HG03064 (cell line): Measurements from ENCODE around the gene B3GNT8.
"Not testable (repeated sequence)": the region's sequence is repeated elsewhere in the genome, so short reads cannot be mapped to it uniquely, and the experiment has no call there.

Experiments
- ATAC-seq: cut with Tn5 transposase; IDR thresholded peaks from one replicate; pipeline ENCODE4 v1.9.1; 2021; ENCODE audit warnings: low read depth; ENCODE audit not compliant: unreplicated experiment

The B3GNT8 gene

DNA sequence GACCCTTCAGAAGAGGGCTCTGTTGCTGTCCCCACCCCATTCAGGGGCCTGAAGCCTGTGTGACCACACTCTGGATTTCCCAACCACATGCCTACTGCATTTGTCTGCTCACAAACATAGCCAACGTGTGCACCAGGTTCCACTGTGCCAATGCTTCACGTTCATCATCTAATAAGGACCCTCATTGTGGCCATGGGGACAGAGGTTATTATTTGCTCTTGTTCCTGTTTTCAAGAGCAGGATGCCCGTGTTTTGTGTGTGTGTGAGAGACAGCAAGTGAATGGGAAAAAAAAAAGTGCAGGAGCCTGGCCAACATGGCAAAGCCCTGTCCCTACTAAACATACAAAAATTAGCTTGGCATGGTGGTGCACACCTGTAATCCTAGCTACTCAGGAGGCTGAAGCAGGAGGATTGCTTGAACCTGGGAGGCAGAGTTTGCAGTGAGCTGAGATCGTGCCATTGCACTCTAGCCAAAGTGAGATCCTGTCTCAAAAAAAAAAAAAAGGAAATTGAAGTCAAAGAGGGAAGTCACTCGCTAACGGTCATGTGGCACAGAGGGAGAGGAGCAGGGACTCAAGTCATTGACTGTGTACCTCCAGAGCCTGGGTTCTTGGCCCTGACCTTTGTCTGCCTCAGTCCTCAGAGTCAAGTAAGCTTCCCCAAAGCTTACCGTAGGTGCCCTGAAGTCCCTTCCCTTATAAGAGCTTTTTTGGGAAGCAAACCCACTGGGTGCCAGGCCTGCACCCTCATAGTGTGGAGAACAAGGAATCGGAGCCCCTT, 6.9 kb downstream of the B3GNT8 start:
- no peak for ATAC-seq

- no peak for ATAC-seq
Measured at GRCh38 chr19:41416194-41416674, 10.9 kb downstream of the B3GNT8 start.

- no peak for ATAC-seq
Measured at GRCh38 chr19:41415154-41415571, 12.0 kb downstream of the B3GNT8 start.

DNA sequence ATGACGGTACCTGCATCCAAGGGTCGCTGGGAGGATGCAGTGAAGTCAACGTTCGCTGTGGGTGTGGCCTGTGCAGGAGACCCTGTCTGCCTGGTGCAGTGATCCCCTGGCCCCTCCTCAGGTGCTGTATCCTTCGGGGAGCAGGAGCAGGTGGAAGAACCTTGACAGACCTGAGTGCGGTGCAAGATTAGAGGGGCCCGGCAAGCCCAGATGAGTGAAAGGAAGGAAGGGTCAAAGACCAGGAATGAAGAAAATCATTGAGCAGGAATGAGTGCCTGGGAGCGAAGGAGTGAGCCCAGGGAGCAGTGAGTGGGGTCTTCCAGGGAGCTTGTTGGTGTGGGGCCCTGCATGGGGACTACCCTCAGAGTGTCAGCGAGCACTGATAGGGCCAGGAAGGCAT, 12.7 kb downstream of the B3GNT8 start:
- ATAC-seq = no peak

DNA sequence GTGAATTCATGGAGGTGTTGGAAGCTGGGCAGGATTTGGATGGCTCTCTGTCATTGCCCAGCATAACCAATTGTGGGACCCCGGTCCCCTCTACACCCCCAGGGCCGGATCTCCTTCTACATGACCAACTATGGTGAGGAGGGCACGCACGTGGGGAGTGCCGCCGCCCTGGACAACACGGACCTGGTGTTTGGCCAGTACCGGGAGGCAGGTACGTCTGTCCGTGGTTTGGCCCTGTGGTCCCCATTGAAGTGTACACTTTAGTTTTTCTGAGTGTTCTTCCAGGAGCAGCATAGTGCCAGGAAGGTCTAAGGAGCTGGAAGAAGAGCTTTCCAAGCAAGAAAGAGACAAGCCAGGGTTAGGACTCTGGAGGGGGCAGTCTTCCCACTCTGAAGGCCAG, 13.2 kb downstream of the B3GNT8 start:
- no peak for ATAC-seq

DNA sequence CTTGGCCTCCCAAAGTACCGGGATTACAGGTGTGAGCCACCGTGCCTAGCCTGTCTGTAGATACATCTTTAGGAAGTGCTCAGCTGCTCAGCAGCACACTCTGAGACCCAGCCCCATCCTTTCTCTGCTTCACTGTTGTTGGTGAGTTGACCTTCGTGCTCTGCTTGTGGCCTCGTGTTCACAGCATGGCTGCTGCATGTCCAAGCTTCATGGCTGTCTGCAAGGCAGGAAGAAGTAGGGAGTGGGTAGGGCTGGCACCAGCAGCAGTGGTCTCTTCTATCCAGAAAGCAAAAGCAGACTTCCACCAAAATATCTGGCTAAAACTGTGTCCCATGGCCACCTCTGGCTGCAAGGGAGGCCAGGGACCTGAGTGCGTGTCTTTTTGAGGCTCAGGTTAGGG, 14.2 kb downstream of the B3GNT8 start:
- ATAC-seq = no peak

- ATAC-seq = no peak
Measured at GRCh38 chr19:41411968-41412265, 15.3 kb downstream of the B3GNT8 start.

GRCh38 chr19:41411100-41411967, 15.8 kb downstream of the B3GNT8 start:
- ATAC-seq = no peak

DNA sequence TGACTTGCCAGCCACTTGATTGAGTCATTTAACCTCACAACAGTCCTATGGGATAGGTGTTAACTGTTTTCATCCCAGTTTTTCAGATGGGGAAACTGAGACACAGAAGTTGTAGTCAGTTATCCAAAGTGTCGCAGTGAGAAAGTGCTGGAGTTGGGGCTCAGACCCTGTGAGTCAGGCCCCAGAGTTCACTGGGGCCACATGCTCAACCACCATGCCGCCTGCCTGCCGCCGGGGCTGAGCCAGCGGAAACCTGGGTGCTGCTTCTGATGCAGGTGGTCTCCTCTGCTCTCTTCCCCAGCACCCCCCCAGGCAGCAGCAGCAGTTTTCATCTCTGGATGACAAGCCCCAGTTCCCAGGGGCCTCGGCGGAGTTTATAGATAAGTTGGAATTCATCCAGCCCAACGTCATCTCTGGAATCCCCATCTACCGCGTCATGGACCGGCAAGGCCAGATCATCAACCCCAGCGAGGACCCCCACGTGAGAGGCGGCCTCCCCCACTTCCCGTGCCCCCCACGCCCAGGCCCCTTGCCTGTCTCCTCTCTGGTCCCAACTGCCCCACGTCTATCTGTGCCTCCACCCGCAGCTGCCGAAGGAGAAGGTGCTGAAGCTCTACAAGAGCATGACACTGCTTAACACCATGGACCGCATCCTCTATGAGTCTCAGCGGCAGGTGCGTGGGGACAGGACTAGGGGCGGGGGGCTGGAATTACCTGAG, 16.7 kb downstream of the B3GNT8 start:
- ATAC-seq = no peak

- ATAC-seq = no peak
Measured at GRCh38 chr19:41409288-41409687, 17.9 kb downstream of the B3GNT8 start.

- ATAC-seq = not testable (repeated sequence)
Measured at GRCh38 chr19:41408846-41409245, 18.3 kb downstream of the B3GNT8 start.

GRCh38 chr19:41408256-41408655, 18.9 kb downstream of the B3GNT8 start:
- ATAC-seq = no peak

- no peak for ATAC-seq
Measured at GRCh38 chr19:41407271-41407670, 19.9 kb downstream of the B3GNT8 start.

GRCh38 chr19:41405776-41406175, 21.4 kb downstream of the B3GNT8 start:
- no peak for ATAC-seq

GRCh38 chr19:41403181-41403970, 23.8 kb downstream of the B3GNT8 start:
- ATAC-seq = no peak

DNA sequence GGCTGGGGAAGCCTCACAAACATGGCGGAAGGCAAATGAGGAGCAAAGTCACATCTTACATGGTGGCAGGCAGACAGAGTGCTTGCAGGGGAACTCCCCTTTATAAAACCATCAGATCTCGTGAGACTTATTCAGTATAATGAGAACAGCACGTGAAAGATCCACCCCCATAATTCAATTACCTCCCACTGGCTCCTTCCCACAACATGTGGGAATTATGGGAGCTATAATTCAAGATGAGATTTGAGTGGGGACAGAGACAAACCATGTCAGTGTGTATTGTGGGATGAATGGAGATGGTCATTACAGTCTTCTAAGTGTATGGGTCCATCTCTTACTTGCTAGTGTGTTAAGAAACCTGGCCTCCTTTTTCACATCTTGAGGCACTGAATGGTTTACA, 25.2 kb downstream of the B3GNT8 start:
- ATAC-seq = no peak

- ATAC-seq = no peak
Measured at GRCh38 chr19:41401483-41401882, 25.7 kb downstream of the B3GNT8 start.

DNA sequence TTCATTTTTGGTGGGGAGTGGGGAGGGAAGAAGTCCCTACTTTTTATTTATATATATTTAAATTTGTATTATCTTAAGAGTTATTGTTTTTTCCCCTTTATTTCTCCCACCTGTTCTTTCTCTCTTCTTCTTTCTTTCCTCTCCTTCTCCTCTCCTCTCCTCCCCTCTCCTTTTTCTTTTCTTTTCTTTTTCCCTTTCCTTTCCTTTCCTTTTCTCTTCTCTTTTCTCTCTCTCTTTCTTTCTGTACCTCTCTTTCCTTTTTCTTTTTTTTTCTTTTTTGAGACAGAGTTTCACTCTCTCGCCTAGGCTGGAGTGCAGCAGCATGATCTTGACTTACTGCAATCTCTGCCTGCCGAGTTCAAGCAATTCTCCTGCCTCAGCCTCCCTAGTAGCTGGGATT, 27.6 kb downstream of the B3GNT8 start:
- no peak for ATAC-seq

GRCh38 chr19:41399091-41399490, 28.1 kb downstream of the B3GNT8 start:
- ATAC-seq = no peak

GRCh38 chr19:41398598-41398997, 28.6 kb downstream of the B3GNT8 start:
- no peak for ATAC-seq
